Embryonic facial prominence (tissue), 1 donor: ENCODE results near the gene ZNF428.
"Not testable (repeated sequence)": the region's sequence is repeated elsewhere in the genome, so short reads cannot be mapped to it uniquely, and the experiment has no call there.

Source experiments
- DNase-seq: peaks from one replicate; pipeline ENCODE4 v3.0.0-alpha.2; 2016; ENCODE audit errors: extremely low spot score

ZNF428 gene

GRCh38 chr19:43616954-43617353, 2.5 kb downstream of the ZNF428 start:
- DNase-seq, result no peak

- DNase-seq, result no peak
Measured at GRCh38 chr19:43616306-43616705, 3.1 kb downstream of the ZNF428 start.

GRCh38 chr19:43612374-43612773, 7.1 kb downstream of the ZNF428 start:
- no peak for DNase-seq

- no peak for DNase-seq
Measured at GRCh38 chr19:43611788-43612187, 7.6 kb downstream of the ZNF428 start, which contains the start of gene SRRM5. TSS of gene SRRM5 (plus strand) at chr19:43612088. CDS start at chr19:43612122, 34 bp downstream.

- no peak for DNase-seq
Measured at GRCh38 chr19:43610493-43610892, 8.9 kb downstream of the ZNF428 start.

- no peak for DNase-seq
Measured at GRCh38 chr19:43609872-43610271, 9.6 kb downstream of the ZNF428 start.

GRCh38 chr19:43607238-43608205, 11.9 kb downstream of the ZNF428 start:
- no peak for DNase-seq

GRCh38 chr19:43606569-43607229, 12.7 kb downstream of the ZNF428 start:
- no peak for DNase-seq

GRCh38 chr19:43605875-43606568, 13.4 kb downstream of the ZNF428 start:
- DNase-seq, result no peak

- not testable (repeated sequence) for DNase-seq
Measured at GRCh38 chr19:43600326-43600725, 19.1 kb downstream of the ZNF428 start.

- DNase-seq, result no peak
Measured at GRCh38 chr19:43599635-43600295, 19.7 kb downstream of the ZNF428 start.

GRCh38 chr19:43598445-43599240, 20.8 kb downstream of the ZNF428 start:
- no peak for DNase-seq

GRCh38 chr19:43597876-43598275, 21.6 kb downstream of the ZNF428 start:
- DNase-seq, result no peak

GRCh38 chr19:43596842-43597461, 22.5 kb downstream of the ZNF428 start:
- DNase-seq, result no peak

GRCh38 chr19:43595999-43596841, 23.2 kb downstream of the ZNF428 start, which contains the start of the genes IRGQ and ZNF576:
TSS of gene IRGQ (minus strand) at chr19:43596134. CDS start at chr19:43595338, 796 bp downstream.
TSS of gene ZNF576 (plus strand) at chr19:43596595. CDS start at chr19:43597109, 514 bp downstream.
- DNase-seq, result peak; percentile 98

GRCh38 chr19:43595605-43595998, 23.8 kb downstream of the ZNF428 start:
- no peak for DNase-seq

GRCh38 chr19:43594710-43595604, 24.5 kb downstream of the ZNF428 start:
- DNase-seq, result no peak

GRCh38 chr19:43594081-43594697, 25.2 kb downstream of the ZNF428 start:
- DNase-seq, result no peak
